ENCODE measurements around the gene SLC16A5.

DNA sequence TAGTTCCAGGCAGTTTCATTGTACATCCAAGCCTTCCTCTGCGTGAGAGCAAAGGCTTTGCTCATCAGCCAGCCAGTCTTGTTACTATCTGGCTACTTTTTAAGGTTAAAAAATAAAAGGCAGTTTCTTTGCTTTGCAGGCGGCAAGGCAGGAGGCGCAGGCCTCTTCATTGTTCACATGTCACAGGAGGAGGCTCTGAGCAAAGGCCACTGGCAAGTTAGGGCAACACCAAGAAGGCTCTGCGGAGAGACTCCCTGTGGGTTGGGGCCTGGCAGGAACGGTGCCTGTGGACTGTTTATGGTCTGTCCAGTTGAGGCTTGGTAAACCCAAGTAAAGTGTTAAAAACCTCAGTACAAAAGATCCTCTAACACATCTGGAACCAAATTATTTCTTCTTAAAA is 47.7 kb downstream of the SLC16A5 start:
- TF ChIP-seq, protein P1, sequence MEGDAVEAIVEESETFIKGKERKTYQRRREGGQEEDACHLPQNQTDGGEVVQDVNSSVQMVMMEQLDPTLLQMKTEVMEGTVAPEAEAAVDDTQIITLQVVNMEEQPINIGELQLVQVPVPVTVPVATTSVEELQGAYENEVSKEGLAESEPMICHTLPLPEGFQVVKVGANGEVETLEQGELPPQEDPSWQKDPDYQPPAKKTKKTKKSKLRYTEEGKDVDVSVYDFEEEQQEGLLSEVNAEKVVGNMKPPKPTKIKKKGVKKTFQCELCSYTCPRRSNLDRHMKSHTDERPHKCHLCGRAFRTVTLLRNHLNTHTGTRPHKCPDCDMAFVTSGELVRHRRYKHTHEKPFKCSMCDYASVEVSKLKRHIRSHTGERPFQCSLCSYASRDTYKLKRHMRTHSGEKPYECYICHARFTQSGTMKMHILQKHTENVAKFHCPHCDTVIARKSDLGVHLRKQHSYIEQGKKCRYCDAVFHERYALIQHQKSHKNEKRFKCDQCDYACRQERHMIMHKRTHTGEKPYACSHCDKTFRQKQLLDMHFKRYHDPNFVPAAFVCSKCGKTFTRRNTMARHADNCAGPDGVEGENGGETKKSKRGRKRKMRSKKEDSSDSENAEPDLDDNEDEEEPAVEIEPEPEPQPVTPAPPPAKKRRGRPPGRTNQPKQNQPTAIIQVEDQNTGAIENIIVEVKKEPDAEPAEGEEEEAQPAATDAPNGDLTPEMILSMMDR (IDR thresholded peaks at IDR 0.05; ENCODE audit: poor library complexity, severe bottlenecking) = no peak
- TF ChIP-seq POLR2AphosphoS5 (IDR thresholded peaks at IDR 0.05) (no peak), EP300 (conservative IDR thresholded peaks at IDR 0.05; ENCODE audit: poor library complexity, severe bottlenecking) (no peak), MXI1 (conservative IDR thresholded peaks at IDR 0.05; ENCODE audit: poor library complexity, severe bottlenecking) (no peak)
